ENCODE measurements around the gene NT5DC2.
A peak's percentile ranks its signal among the peaks of the same experiment; 100 is the strongest.
"Not testable (repeated sequence)": the region's sequence is repeated elsewhere in the genome, so short reads cannot be mapped to it uniquely, and the experiment has no call there.

The NT5DC2 gene

GRCh38 chr3:52537165-52537620, 3.5 kb upstream of the NT5DC2 start:
- DNase-seq: no peak

DNA sequence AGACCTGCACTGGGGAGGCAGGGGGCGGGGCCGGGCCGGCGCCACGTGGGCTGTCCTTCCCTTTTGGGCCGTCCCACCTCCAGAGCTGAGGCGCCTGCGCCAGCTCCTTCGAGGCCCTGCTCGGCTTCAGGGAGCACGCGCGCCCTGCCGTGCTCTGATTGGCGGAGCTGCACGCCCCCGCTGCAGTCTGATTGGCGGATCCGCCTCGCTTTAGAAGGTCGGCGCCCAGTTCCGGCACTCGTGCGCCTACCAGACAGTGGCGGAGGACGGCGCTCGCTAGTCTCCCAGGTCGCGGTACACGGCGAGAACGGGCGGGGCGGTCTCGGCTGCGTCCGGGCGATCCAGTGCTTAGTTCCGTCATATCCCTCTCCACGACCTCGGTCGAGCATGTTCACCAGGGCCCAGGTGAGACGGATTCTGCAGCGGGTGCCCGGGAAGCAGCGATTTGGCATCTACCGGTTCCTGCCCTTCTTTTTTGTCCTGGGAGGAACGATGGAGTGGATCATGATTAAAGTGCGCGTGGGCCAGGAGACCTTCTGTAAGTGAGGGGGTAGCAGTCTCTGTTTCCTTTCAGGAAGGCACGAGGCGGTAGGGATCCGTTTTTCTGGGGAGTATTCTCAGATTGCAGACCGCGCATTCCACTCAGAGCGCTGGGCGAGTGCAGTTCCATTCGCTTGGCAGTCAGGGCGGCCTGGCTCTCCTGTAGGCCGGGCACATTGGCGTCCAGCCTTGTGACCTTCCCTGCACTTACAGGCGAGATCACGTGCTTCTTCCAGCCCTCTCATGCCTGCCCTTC, 2.9 kb upstream of the NT5DC2 start, which contains the start of gene UQCC5:
UQCC5 (plus strand) TSS at position 237 of the 796 bp plus-strand sequence; CDS start at position 388, 151 bp downstream.
- peak; percentile 97 for DNase-seq

GRCh38 chr3:52536112-52536368, 2.4 kb upstream of the NT5DC2 start:
- DNase-seq: no peak

DNA sequence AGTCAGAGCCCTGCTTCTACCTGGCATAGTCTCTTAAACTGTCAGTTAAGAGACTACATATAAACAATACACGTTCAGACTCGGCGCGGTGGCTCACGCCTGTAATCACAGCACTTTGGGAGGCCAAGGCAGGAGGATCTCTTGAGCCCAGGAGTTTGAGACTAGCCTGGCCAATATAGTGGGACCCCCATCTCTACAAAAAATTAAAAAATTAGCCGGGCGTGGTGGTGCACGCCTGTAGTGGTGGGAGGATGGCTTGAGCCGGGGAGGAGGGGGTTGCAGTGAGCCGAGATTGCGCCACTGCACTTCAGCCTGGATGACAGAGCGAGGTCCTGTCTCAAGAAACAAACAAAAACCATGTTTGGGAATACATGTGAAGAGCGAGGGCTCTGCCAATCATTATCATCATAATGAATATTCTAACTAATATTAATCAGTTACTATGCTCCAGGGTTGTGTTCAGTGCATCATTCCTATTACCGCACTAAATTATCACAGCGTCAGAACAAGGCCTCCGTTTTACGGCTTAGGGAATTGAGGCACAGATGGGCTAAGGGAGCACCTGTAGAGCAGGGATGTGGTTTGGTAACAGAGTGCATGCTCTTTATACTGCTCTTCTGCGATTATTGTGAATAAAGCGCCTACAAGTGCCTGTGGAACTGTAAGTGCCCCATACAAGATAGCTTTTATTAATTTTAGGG, 1.9 kb upstream of the NT5DC2 start:
- no peak for DNase-seq

- no peak for DNase-seq
Observed at GRCh38 chr3:52534281-52535183, 875 bp upstream of the NT5DC2 start.

GRCh38 chr3:52532838-52533622, 627 bp downstream of the NT5DC2 start:
- DNase-seq: no peak

GRCh38 chr3:52532517-52532837, 1.2 kb downstream of the NT5DC2 start:
- DNase-seq: no peak

- DNase-seq: no peak
Observed at GRCh38 chr3:52531860-52532516, 1.7 kb downstream of the NT5DC2 start.

DNA sequence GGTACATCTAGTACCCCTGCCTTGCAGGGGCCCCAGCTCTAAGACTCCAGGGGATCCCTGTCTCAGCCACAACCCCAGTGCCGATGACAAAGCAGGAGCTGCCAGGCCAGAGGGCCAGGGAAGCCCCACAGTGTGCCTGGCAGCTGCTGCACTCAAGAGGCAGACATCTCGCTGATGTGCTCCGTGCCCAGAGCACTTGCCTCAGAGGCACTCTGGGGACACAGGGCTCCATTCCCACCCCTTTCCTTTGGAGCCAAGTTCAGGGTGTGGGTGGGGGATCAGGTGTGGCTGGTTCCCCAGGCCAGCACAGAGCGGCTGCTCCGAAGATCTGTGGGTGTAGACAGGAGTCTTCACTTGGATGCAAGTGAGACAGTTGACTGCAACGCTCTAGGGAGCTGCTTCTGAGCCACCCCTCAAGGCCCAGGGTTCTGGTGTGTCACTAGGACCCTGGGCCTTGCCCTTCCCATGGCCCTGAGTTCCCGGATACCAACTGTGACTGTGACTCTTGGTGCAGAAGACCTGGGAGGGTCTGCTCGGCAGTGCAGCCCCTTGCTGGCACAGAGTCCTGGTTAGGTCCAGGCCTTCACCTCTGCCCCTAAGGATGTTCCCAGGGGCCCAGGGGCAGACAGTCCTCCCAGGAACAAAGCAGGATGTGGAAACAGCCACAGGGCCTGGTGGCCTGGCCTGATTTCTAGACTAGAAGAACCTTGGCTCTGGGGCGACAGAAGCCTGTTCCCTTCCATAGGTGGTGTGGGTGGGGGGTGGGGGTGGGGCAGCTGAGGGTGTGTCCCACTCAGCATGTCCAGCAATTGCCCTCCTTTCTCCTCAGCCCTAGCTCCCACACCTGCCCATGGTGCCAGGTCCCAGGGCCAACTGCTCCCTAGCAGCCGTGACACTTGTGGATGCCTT, 2.5 kb downstream of the NT5DC2 start:
- no peak for DNase-seq

- no peak for DNase-seq
Observed at GRCh38 chr3:52529376-52530333, 4.0 kb downstream of the NT5DC2 start.

DNA sequence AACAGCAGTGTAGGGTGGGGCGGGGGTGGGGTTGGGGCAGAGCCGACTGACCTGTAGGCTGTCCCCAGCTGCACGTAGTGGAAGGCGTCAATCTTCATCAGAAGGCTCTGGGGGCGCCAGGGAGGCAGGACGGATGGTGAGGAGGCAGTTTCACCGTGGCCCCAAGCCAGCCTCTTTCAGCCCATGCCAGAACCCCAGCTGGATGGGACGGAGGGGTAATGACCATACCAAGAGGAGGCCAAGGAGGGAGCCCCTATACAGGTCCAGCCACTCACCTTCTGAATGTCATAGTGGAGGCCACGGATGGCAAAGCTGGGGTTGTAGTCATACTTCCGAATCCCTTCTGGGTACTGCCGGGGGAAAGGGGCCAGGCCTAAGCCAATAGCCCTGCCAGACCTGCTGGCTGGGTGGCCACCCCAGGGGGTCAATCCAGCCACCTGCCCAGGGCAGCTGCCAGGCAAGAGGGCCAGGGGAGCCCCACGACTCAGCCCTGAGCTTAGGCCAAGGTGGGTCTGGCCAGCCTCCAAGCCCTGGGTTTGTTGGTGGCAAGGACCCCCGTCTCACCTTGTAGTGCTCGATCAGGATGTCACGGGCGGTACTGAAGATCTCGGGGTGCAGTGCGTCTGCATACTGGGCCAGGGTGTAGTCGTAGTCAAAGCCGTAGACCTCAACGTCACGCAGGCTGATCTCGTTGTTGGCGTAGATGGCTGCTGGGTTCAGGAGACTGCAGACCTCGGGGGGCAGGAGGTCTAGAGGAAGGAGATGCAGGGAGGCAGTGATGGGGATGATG, 4.9 kb downstream of the NT5DC2 start:
- DNase-seq: no peak

GRCh38 chr3:52527732-52528585, 5.7 kb downstream of the NT5DC2 start:
- no peak for DNase-seq

- DNase-seq: no peak
Observed at GRCh38 chr3:52527039-52527731, 6.5 kb downstream of the NT5DC2 start.

DNA sequence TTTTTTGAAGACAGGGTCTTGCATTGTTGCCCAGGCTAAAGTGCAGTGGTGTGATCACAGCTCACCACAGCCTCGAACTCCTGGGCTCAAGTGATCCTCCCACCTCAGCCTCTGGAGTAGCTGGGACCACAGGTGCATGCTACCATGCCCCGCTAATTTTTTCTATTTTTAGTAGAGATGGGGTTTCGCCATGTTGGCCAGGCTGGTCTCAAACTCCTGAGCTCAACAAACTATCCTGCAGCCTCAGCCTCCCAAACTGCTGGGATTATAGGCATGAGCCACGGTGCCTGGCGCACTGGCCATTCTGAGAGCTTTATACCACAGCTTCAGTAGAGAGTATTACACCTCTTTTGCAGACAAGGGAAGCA, 7.0 kb downstream of the NT5DC2 start:
- DNase-seq: not testable (repeated sequence)

GRCh38 chr3:52525680-52526561, 7.7 kb downstream of the NT5DC2 start:
- DNase-seq: no peak

Data from effector CD4-positive, alpha-beta T cell (primary cell).